ENCODE data around the gene ETFDH.
A peak's percentile ranks its signal among the peaks of the same experiment; 100 is the strongest.
"Not testable (repeated sequence)": the region's sequence is repeated elsewhere in the genome, so short reads cannot be mapped to it uniquely, and the experiment has no call there.

Gene ETFDH

DNA sequence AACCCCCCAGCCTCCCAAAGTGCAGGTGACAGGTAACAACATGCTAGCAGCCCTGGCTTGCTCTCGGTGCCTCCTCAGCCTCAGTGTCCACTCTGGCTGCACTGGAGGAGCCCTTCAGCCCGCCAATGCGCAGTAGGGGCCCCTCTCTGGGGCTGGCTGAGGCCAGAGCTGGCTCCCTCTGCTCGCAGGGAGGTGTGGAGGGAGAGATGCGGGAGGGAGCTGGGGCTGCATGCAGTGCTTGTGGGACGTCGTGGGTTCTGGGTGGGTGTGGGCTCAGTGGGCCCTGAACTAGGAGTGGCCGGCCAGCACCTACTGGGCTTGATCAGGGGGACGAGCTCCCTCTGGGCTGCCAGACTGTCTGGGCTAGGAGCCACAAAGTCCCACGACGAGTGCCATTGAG lies 14.8 kb upstream of the ETFDH start:
- Histone ChIP-seq H3K4me3 (ENCODE audit: low read length) (no peak overlapping the region), H3K27me3 (ENCODE audit: control insufficient read depth, insufficient read depth, low read length) (no peaks in the 10 kb centered on the region), H3K27ac (ENCODE audit: low read length) (no peak overlapping the region), H3K9me3 (ENCODE audit: control insufficient read depth, insufficient read depth, low read length) (no peaks in the 10 kb centered on the region), H3K4me1 (ENCODE audit: control insufficient read depth, insufficient read depth, low read length) (no peaks in the 10 kb centered on the region), H3K36me3 (ENCODE audit: control insufficient read depth, insufficient read depth, low read length) (no peaks in the 10 kb centered on the region)
- no peak for DNase-seq (ENCODE audit: low read depth, low spot score)
- WGBS (ENCODE audit: insufficient coverage, insufficient read length), result no CpG with 5 or more reads among the region's 11 CpGs

DNA sequence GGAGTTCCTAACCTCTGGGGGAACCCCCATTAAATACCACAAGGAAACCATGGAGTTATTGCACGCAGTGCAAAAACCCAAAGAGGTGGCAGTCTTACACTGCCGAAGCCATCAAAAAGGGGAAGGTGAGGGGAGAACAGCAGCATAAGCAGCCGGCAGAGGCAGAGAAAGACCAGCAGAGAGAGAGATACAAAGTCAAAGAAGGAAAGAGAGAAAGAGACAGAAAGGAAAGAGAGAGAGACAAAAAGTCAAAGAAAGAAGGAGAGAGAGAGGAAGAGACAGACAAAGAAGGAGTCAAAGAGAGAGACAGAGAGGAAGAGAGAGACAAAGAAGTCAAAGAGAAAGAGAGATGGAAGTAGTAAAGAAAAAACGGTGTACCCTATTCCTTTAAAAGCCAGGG lies 8.8 kb upstream of the ETFDH start:
- not testable (repeated sequence) for H3K27me3 ChIP-seq (ENCODE audit: control insufficient read depth, insufficient read depth, low read length); H3K9me3 ChIP-seq (ENCODE audit: control insufficient read depth, insufficient read depth, low read length); H3K36me3 ChIP-seq (ENCODE audit: control insufficient read depth, insufficient read depth, low read length); H3K4me3 ChIP-seq (ENCODE audit: low read length); DNase-seq (ENCODE audit: low read depth, low spot score); H3K27ac ChIP-seq (ENCODE audit: low read length); H3K4me1 ChIP-seq (ENCODE audit: control insufficient read depth, insufficient read depth, low read length)
- WGBS (ENCODE audit: insufficient coverage, insufficient read length), result no CpG with 5 or more reads among the region's 4 CpGs

DNA sequence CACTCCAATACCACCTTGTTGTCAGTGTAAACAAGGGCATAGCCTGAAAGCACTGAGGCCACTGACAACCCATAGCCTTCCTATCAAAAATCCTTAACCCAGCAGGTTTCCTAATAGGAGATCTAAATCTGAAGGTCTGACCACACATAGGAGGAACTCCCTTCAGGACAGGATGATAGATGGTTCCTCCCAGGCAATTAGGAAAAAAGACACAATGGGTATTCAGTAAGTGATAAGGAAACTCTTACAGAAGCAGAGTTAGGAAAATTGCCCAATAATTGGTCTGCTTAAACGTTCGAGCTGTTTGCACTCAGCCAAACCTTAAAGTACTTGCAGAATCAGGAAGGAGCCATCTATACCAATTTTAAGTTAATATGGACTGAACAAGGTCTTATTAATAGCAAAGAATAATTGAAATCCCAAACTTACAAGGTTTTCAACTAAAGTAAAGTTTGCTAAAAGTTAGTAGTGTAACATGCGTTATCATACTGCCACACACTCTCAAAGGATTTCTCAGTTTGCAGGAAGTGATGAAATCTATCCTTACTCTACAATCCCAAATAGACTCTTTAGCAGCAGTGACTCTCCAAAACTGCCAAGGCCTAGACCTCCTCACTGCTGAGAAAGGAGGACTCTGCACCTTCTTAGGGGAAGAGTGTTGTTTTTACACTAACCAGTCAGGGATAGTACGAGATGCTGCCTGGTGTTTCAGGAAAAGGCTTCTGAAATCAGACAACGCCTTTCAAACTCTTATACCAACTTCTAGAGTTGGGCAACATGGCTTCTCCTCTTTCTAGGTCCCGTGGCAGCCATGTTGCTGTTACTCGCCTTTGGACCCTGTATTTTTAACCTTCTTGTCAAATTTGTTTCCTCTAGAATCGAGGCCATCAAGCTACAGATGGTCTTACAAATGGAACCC lies 8.1 kb upstream of the ETFDH start:
- H3K9me3 ChIP-seq (ENCODE audit: control insufficient read depth, insufficient read depth, low read length); H3K27ac ChIP-seq (ENCODE audit: low read length); H3K4me3 ChIP-seq (ENCODE audit: low read length); DNase-seq (ENCODE audit: low read depth, low spot score); H3K27me3 ChIP-seq (ENCODE audit: control insufficient read depth, insufficient read depth, low read length); H3K36me3 ChIP-seq (ENCODE audit: control insufficient read depth, insufficient read depth, low read length); H3K4me1 ChIP-seq (ENCODE audit: control insufficient read depth, insufficient read depth, low read length): not testable (repeated sequence)
- no CpG with 5 or more reads among the region's 8 CpGs for WGBS (ENCODE audit: insufficient coverage, insufficient read length)

DNA sequence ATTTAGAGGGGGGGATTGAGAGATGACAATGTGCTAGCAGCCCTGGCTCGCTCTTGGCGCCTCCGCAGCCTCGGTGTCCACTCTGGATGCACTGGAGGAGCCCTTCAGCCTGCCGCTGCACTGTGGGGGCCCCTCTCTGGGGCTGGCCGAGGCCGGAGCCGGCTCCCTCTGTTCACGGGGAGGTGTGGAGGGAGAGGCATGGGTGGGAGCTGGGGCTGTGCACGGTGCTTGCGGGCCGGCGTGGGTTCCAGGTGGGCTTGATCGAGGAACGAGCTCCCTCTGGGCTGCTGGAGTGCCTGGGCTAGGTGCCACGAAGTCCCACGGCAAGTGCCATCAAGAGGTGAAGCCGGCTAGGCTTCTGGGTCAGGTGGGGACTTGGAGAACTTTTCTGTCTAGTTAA lies 7.3 kb upstream of the ETFDH start:
- no peak overlapping the region for H3K27ac ChIP-seq (ENCODE audit: low read length)
- WGBS (ENCODE audit: insufficient coverage, insufficient read length), result no CpG with 5 or more reads among the region's 18 CpGs
- DNase-seq (ENCODE audit: low read depth, low spot score), result no peak
- H3K27me3 ChIP-seq (ENCODE audit: control insufficient read depth, insufficient read depth, low read length), result no peaks in the 10 kb centered on the region
- no peaks in the 10 kb centered on the region for H3K36me3 ChIP-seq (ENCODE audit: control insufficient read depth, insufficient read depth, low read length)
- no peaks in the 10 kb centered on the region for H3K4me1 ChIP-seq (ENCODE audit: control insufficient read depth, insufficient read depth, low read length)
- no peaks in the 10 kb centered on the region for H3K9me3 ChIP-seq (ENCODE audit: control insufficient read depth, insufficient read depth, low read length)
- no peak overlapping the region for H3K4me3 ChIP-seq (ENCODE audit: low read length)

DNA sequence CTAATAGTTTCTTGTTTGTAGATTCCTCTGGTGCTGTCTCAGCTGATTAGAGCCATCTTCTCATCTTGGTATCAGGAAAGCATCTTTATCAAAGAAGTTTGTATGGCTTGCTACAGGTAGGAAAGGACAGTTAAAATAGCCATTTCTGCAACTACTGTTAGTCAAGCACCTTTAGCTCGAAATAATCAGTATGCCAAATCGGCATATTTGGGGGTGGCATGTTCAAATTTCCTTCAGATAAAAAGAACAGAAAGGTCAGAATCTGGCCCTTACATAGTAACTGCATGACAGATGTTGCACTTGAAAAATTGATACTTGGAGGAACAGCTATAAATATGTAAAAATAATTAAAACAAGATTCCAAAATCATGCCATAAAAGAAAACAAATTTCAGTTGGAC lies 5.2 kb upstream of the ETFDH start:
- Histone ChIP-seq H3K4me3 (ENCODE audit: low read length) (no peak overlapping the region), H3K9me3 (ENCODE audit: control insufficient read depth, insufficient read depth, low read length) (no peaks in the 10 kb centered on the region), H3K27ac (ENCODE audit: low read length) (no peak overlapping the region), H3K4me1 (ENCODE audit: control insufficient read depth, insufficient read depth, low read length) (no peaks in the 10 kb centered on the region), H3K27me3 (ENCODE audit: control insufficient read depth, insufficient read depth, low read length) (no peaks in the 10 kb centered on the region), H3K36me3 (ENCODE audit: control insufficient read depth, insufficient read depth, low read length) (no peaks in the 10 kb centered on the region)
- DNase-seq (ENCODE audit: low read depth, low spot score), result no peak
- no CpG with 5 or more reads among the region's 2 CpGs for whole genome bisulfite sequencing (ENCODE audit: insufficient coverage, insufficient read length)

DNA sequence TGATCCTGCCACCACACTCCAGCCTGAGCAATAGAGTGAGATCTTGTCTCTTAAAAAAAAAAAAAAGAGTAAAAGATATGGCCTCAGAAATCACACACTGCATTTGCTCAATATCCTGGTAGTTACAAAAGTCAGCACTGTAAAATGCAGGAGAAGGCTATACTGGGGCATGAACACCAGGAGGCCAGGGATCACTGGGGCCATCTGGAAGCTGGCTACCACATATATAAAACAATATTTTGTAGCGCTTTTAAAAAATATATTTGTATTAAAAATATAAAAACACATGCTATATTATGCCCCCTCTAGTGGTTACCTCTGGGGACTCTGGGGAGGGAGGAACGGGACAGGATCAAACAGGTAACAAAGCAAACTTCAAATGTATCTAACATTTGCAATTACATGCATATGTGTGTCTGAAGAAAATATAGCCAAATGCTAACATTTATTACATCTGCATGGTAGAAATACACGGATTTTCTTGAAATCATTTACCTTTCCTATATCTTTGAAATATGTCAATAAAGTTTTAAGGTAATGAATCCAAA lies 4.4 kb upstream of the ETFDH start:
- H3K9me3 ChIP-seq (ENCODE audit: control insufficient read depth, insufficient read depth, low read length), result no peaks in the 10 kb centered on the region
- no peak overlapping the region for H3K4me3 ChIP-seq (ENCODE audit: low read length)
- H3K36me3 ChIP-seq (ENCODE audit: control insufficient read depth, insufficient read depth, low read length), result no peaks in the 10 kb centered on the region
- no peaks in the 10 kb centered on the region for H3K27me3 ChIP-seq (ENCODE audit: control insufficient read depth, insufficient read depth, low read length)
- no peaks in the 10 kb centered on the region for H3K4me1 ChIP-seq (ENCODE audit: control insufficient read depth, insufficient read depth, low read length)
- no CpG with 5 or more reads among the region's 3 CpGs for WGBS (ENCODE audit: insufficient coverage, insufficient read length)
- H3K27ac ChIP-seq (ENCODE audit: low read length), result no peak overlapping the region
- DNase-seq (ENCODE audit: low read depth, low spot score), result no peak

DNA sequence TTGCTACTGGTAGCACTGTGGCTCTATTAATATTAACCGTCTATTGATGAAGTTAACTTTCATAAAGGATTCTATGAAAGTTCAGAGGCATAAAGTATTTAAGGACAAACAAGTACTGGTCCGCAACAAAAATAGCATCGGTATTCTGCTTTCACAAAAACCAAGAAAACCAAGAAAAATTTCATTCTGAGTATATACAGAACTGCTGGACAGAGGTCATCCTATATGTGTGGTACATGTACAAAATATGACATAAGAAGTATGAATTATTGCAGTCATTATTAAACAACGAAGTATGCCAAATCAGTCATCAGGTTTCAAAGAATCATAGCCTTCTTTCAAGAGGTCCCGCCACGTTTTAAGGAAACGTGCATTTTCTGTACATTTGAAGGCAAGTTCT lies 2.8 kb upstream of the ETFDH start:
- no peak overlapping the region for H3K27ac ChIP-seq (ENCODE audit: low read length)
- H3K4me1 ChIP-seq (ENCODE audit: control insufficient read depth, insufficient read depth, low read length), result no peaks in the 10 kb centered on the region

DNA sequence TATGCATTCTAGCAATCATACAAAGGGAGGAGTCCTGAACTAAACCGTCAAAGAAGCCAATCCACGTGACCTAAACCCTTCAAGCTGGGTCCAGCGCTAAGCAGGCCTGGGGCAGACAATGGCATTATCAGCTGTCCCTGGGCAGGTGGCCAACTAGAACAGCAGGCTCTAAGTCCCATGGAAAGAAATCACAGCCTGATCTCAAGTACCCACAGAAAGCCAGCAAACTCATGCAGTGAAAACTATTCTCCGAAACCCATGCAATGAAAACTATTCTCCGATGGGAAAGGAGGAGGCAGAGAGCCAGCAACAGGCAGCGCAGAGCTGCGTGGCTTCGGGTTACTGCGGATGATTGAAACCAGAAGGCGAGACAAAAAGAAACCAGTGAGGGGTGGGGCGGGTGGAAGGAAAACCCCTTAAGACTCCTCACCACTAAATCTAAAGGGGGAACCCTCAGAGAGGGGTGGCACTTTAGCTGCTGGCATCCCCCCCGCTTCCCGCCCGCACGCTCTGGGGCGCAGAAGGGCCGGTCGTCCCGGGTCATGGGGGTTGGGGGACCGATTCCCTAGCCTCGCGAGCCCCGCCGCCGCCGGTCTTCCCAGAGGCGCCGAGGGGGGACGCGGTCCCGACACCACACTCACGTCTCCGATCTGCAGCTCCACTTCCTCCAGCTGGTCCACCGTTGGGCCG lies 976 bp upstream of the ETFDH start:
- no peak overlapping the region for H3K27ac ChIP-seq (ENCODE audit: low read length)
- no CpG with 5 or more reads among the region's 35 CpGs for WGBS (ENCODE audit: insufficient coverage, insufficient read length)
- no peak for DNase-seq (ENCODE audit: low read depth, low spot score)
- no peaks in the 10 kb centered on the region for H3K4me1 ChIP-seq (ENCODE audit: control insufficient read depth, insufficient read depth, low read length)
- H3K27me3 ChIP-seq (ENCODE audit: control insufficient read depth, insufficient read depth, low read length), result no peaks in the 10 kb centered on the region
- no peaks in the 10 kb centered on the region for H3K9me3 ChIP-seq (ENCODE audit: control insufficient read depth, insufficient read depth, low read length)
- peak overlapping the region; percentile 69 for H3K4me3 ChIP-seq (ENCODE audit: low read length)
- H3K36me3 ChIP-seq (ENCODE audit: control insufficient read depth, insufficient read depth, low read length), result no peaks in the 10 kb centered on the region

More for the DNA sequence above, 2.8 kb upstream of the ETFDH start:
- H3K9me3 ChIP-seq (ENCODE audit: control insufficient read depth, insufficient read depth, low read length), result no peaks in the 10 kb centered on the region
- H3K27me3 ChIP-seq (ENCODE audit: control insufficient read depth, insufficient read depth, low read length), result no peaks in the 10 kb centered on the region
- WGBS (ENCODE audit: insufficient coverage, insufficient read length), result no CpG with 5 or more reads among the region's 7 CpGs
- no peak overlapping the region for H3K4me3 ChIP-seq (ENCODE audit: low read length)
- DNase-seq (ENCODE audit: low read depth, low spot score), result no peak
- no peaks in the 10 kb centered on the region for H3K36me3 ChIP-seq (ENCODE audit: control insufficient read depth, insufficient read depth, low read length)

DNA sequence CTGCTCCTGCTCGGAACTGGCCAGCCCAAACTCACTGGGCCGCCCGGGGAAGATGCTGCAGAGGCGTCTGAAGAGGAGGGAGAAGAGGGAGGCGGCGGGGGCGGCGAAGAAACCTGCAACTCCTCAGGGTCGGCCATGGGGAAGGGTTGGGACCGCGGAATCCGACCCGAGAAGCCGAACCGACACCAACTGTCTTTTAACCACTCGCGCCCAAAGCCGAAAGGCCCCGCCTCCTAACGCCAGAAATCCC lies 506 bp upstream of the ETFDH start, which contains the start of gene C4orf46:
Gene C4orf46 (minus strand): TSS at position 223 of the 250 bp plus-strand sequence. CDS start 86 bp downstream, at position 137.
- no peak within 1 kb of the TSS for H3K27ac ChIP-seq (ENCODE audit: low read length)
- no CpG with 5 or more reads among the region's 20 CpGs for WGBS (ENCODE audit: insufficient coverage, insufficient read length)
- no peaks in the 10 kb centered on the region for H3K9me3 ChIP-seq (ENCODE audit: control insufficient read depth, insufficient read depth, low read length)

DNA sequence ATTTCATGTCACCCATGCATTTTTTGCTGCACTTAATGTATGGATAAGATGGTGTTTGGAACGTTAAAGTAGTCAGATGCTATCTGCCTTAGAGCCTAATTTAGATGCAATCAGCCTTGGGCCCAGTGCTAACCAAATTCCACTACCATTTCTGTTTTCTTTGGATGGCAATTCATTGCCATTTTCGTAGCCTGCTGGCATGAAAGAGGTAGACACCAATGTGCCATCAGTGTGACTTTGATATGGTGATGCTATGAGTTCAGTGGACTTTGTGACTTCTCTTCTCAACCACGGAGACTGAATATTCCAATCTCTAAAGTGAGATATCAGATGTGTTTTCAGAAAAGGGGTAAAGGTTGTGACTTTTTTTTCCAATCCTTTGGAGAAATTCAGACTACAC lies 1.5 kb downstream of the ETFDH start:
- Histone ChIP-seq H3K4me3 (ENCODE audit: low read length) (no peak overlapping the region), H3K27me3 (ENCODE audit: control insufficient read depth, insufficient read depth, low read length) (no peaks in the 10 kb centered on the region), H3K4me1 (ENCODE audit: control insufficient read depth, insufficient read depth, low read length) (no peaks in the 10 kb centered on the region), H3K9me3 (ENCODE audit: control insufficient read depth, insufficient read depth, low read length) (no peaks in the 10 kb centered on the region), H3K36me3 (ENCODE audit: control insufficient read depth, insufficient read depth, low read length) (no peaks in the 10 kb centered on the region), H3K27ac (ENCODE audit: low read length) (no peak overlapping the region)
- no peak for DNase-seq (ENCODE audit: low read depth, low spot score)
- WGBS (ENCODE audit: insufficient coverage, insufficient read length), result no CpG with 5 or more reads among the region's 3 CpGs

More for the DNA sequence above, 506 bp upstream of the ETFDH start, which contains the start of gene C4orf46:
- H3K4me1 ChIP-seq (ENCODE audit: control insufficient read depth, insufficient read depth, low read length), result no peaks in the 10 kb centered on the region
- peak within 1 kb of the TSS; percentile 69 for H3K4me3 ChIP-seq (ENCODE audit: low read length)
- DNase-seq (ENCODE audit: low read depth, low spot score), result no peak
- no peaks in the 10 kb centered on the region for H3K36me3 ChIP-seq (ENCODE audit: control insufficient read depth, insufficient read depth, low read length)
- H3K27me3 ChIP-seq (ENCODE audit: control insufficient read depth, insufficient read depth, low read length), result no peaks in the 10 kb centered on the region

Data from iPS DF 6.9 (cell line).